Chondrocyte (in vitro differentiated cells): Measurements from ENCODE around the gene CMKLR1. TPM values are rescaled to one million over a fixed set of nuclear protein-coding genes. Genes with fewer than 3 reads are reported as not detected.

Experiments
- DNase-seq: peaks from one replicate; pipeline ENCODE4 v3.0.0; 2021; ENCODE audit warnings: mixed read lengths, low spot score
- H3K27ac Mint-ChIP-seq: one replicate; pipeline ENCODE4 v1.8.0; 2021; ENCODE audit warnings: mild to moderate bottlenecking, moderate library complexity, mixed read lengths; ENCODE audit not compliant: unreplicated experiment
- H3K27me3 Mint-ChIP-seq: 2 replicates; pipeline ENCODE4 v1.8.0; 2021; ENCODE audit warnings: low read depth, mixed read lengths
- H3K36me3 Mint-ChIP-seq: 2 replicates; pipeline ENCODE4 v1.8.0; 2021; ENCODE audit warnings: low read depth, mixed read lengths
- H3K4me1 Mint-ChIP-seq: 2 replicates; pipeline ENCODE4 v1.8.0; 2021; ENCODE audit warnings: low read depth, mild to moderate bottlenecking, mixed read lengths
- H3K4me3 Mint-ChIP-seq: one replicate; pipeline ENCODE4 v1.8.0; 2021; ENCODE audit warnings: mild to moderate bottlenecking, moderate library complexity, mixed read lengths; ENCODE audit not compliant: unreplicated experiment
- H3K9me3 Mint-ChIP-seq: 2 replicates; pipeline ENCODE4 v1.8.0; 2021; ENCODE audit warnings: low read depth, mixed read lengths
- total RNA-seq: library from RNA; stranded (reverse); gene quantifications from 3 replicates; pipeline ENCODE4 v1.2.1, GENCODE V29; 2021
- TF ChIP-seq, protein P1 (sequence below): fragments of 200-600 bp; sonication (generic); IDR thresholded peaks from 2 replicates; pipeline ENCODE4 v1.5.0; 2021; ENCODE audit warnings: antibody characterized with exemption, mild to moderate bottlenecking, moderate library complexity

The CMKLR1 gene
- total RNA-seq, 1 donor from 2014 or later = 31.2 TPM

DNA sequence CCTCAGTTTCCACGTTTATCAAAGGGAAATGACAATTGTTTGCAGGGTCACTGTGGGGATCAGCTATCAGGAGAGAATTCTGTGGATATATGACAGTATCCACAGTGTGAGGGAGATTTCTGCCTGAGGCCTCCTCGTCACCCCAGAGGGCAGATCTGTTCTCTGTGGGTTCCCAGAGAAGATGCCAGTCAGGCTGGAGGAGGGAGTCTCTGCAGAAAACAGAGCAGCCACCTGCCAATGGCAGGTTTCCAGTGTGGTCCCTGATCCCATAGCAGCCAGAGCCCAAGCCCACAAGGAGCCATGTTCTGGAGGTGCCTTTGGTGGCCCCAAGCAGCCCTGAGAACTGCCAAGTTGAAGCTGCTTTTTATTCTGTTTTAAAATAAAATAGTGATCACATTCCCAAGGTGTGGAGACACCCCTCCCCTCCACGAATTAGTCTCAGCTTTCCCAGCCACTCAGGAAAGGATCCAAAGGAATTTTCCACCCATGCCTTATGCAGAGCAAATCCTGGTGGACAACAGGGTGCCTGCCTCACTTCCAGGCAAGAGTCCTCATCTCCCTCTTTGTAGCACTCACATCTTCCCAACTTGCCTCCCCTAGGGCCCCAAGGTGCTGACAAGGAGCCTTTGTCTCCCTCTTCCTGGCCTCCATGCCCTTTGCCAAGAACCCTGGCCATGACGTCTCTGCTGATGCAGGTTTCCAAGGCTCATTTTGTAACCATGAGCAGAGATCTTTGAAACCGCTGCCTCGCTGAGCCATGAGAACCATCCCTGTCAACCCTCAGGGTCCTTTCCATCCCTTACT, 20.4 kb downstream of the CMKLR1 start:
- Mint-ChIP-seq H3K36me3 (peaks cover 22% of the 10 kb centered on the region), H3K9me3 (no peaks in the 10 kb centered on the region), H3K27ac (no peak overlapping the region), H3K27me3 (no peaks in the 10 kb centered on the region), H3K4me3 (no peak overlapping the region), H3K4me1 (peaks cover 29% of the 10 kb centered on the region)
- TF ChIP-seq, protein P1, sequence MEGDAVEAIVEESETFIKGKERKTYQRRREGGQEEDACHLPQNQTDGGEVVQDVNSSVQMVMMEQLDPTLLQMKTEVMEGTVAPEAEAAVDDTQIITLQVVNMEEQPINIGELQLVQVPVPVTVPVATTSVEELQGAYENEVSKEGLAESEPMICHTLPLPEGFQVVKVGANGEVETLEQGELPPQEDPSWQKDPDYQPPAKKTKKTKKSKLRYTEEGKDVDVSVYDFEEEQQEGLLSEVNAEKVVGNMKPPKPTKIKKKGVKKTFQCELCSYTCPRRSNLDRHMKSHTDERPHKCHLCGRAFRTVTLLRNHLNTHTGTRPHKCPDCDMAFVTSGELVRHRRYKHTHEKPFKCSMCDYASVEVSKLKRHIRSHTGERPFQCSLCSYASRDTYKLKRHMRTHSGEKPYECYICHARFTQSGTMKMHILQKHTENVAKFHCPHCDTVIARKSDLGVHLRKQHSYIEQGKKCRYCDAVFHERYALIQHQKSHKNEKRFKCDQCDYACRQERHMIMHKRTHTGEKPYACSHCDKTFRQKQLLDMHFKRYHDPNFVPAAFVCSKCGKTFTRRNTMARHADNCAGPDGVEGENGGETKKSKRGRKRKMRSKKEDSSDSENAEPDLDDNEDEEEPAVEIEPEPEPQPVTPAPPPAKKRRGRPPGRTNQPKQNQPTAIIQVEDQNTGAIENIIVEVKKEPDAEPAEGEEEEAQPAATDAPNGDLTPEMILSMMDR = no peak
- DNase-seq = peak; percentile 32

DNA sequence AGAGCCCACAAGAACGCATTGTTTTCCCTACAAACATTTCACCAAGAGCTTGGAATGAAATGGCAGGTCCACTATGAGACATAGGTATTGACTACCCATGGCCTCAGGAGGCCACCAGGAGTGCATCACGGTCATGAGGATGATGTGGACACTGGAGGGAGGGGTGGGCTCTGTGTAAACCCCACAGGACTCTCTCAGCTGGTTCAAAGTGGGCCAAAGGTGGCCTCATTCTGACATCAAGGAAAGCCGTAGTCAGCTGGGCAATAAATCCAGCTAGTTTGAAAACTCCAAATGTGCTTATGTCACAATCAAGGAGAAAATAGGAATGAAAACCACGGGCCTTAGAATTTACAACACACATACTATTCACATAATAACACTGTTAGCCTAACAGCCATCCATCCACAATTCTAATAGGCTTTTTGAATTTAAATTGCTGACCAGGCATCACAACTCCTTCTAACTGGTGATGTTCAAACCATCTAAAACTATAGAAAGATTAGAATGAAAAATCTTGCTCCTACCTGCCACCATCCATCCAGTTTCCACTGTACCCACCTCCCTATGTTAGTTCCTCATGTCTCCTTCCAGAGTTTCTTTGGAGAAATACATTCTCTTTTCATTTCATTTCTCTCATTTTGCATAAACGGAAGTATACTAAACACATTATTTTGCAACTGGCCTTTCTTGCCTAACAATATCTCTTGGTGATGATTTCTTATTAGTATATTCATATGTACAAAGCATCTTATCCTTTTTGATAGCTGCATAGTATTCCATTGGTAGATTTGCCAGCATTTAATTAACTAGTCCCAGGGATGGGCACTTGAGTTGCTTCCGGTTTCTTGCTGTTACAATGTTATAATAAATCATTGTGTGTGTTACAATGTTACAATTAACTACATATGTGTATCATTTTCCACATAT, 21.5 kb downstream of the CMKLR1 start:
- peaks cover 40% of the 10 kb centered on the region for H3K4me1 Mint-ChIP-seq
- no peak for DNase-seq
- no peak overlapping the region for H3K4me3 Mint-ChIP-seq
- TF ChIP-seq, protein P1 = no peak
- H3K36me3 Mint-ChIP-seq = peaks cover 15% of the 10 kb centered on the region
- no peak overlapping the region for H3K27ac Mint-ChIP-seq
- no peaks in the 10 kb centered on the region for H3K9me3 Mint-ChIP-seq
- no peaks in the 10 kb centered on the region for H3K27me3 Mint-ChIP-seq

DNA sequence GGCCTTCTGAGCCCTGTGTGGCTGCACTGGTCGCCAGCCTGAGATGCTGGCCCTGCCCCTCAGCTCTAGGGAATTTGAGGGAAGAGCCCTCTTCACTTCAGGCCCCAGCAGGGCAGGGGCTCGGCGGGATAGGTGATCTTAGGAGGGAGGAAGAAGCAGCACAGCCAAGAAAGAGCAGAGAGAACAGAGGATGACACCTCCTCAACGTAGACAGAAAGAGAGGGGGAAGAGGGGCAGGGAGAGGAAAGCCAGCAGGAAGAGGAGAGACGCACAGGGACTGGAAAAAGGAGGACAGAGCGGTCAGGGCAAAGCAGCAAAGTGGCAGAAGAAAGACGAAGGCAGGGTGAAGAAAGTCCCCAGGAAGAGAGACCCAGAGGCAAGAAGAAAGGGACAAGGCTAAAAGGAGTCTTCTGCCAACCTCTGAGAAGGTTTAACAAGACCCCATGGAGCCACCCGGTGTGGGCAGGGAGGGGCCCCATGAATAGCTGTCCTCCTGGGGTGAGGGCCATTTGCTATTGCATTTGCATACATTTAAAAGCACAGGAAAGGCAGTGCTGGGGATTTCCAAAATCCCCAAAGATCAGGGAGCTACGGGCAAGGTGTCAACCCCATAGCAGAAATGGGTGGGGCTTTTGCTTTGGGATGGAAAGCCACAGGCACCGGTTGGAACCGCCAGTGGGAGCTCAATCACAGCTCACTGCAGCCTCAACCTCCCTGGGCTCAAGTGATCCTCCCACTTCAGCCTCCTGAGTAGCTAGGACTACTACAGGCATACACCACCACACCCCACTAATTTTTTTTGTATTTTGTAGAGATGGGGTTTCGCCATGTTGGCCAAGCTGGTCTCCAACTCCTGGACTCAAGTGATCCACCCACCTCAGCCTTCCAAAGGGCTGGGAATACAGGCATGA, 22.7 kb downstream of the CMKLR1 start:
- Mint-ChIP-seq H3K36me3 (peaks cover 11% of the 10 kb centered on the region), H3K4me3 (no peak overlapping the region), H3K27ac (peak overlapping the region; percentile 4), H3K27me3 (no peaks in the 10 kb centered on the region), H3K9me3 (no peaks in the 10 kb centered on the region), H3K4me1 (peaks cover 44% of the 10 kb centered on the region)
- peak; percentile 39 for DNase-seq
- TF ChIP-seq, protein P1 = no peak

DNA sequence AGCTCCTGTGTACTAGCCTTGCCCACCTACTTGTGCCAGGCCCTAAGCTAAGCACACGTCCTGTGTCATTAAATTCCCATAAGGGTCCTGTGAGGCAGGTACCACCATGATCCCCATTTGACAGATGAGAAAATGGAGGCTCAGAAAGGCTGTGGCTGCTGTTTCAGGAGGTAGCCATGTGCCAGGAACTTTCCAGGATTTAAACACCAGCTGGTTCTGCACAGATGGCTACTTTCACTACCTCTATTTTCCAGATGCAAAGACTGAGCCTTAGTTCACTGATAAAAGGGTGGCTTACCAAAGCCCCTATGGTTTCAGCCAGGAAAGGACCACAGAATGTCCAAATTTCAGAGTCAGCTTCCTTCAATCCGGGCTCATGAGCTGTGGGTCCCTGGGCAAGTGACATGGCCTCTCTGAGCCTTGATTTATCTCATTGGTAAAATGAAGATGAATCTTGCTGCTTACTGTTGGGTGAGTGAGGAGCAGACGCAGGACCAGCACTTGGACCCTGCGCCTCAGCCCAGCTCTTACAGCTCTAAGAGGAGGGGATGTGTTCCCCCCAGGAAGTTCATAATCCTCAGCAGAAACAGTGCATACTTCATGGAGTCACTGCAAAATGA, 23.5 kb downstream of the CMKLR1 start:
- Mint-ChIP-seq H3K9me3 (no peaks in the 10 kb centered on the region), H3K36me3 (peaks cover 10% of the 10 kb centered on the region), H3K4me1 (peaks cover 48% of the 10 kb centered on the region), H3K4me3 (no peak overlapping the region), H3K27ac (no peak overlapping the region), H3K27me3 (no peaks in the 10 kb centered on the region)
- TF ChIP-seq, protein P1 = no peak
- peak; percentile 11 for DNase-seq
